Stimulated activated naive CD8-positive, alpha-beta T cell treated with anti-CD3 and anti-CD28 coated beads, Interleukin-15, Interleukin-2, amounts not matched to agents 100 U/mL and 50 U/mL, for 24 hours (primary cell): ENCODE data around the gene ZNF414.
"Not testable (repeated sequence)": the region's sequence is repeated elsewhere in the genome, so short reads cannot be mapped to it uniquely, and the experiment has no call there.

Source experiments
- ATAC-seq: fragments of 150-1000 bp; cut with Tn5 transposase; one replicate; pipeline ENCODE4 v1.10.0; 2021
- DNase-seq: peaks from one replicate; pipeline ENCODE4 v3.0.0; 2021

ZNF414 gene

GRCh38 chr19:8513687-8514504 is at the start of gene ZNF414:
ZNF414 (minus strand) TSS chr19:8514167; CDS start chr19:8514046, 121 bp downstream.
- ATAC-seq (peak; percentile 94), DNase-seq (peak; percentile 99)

DNA sequence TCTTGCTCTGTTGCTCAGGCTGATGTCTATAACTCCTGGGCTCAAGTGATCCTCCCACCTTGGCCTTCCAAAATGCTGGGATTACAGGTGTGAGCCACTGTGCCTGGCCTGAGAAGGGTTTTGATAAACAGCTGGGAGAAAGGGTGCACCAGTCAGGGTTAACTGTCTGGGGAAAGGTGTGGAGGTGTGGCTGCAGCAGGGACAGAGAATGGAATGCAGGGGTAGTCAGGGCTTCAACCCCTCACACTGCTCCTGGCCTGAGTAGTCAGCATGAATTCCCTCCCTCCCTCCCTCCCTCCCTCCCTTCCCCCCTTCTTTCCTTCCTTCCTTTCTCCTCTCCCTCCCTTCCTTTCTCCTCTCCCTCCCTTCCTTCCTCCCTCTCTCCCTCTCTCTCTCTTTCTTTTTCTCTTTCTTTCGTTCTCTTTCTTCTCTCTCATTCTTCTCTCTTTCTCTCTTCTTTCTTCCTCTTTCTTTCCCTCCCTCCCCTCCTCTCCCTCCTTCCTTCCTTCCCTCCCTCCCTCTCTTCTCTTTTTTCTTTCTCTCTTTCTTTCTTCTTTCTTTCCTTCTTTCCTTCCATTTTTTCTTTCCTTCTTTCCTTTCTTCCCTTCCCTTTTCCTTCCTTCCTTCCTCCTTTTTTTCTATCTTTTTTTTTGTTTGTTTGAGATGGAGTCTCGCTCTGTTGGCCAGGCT is 47.3 kb upstream of the ZNF414 start:
- ATAC-seq = peak; percentile 28

DNA sequence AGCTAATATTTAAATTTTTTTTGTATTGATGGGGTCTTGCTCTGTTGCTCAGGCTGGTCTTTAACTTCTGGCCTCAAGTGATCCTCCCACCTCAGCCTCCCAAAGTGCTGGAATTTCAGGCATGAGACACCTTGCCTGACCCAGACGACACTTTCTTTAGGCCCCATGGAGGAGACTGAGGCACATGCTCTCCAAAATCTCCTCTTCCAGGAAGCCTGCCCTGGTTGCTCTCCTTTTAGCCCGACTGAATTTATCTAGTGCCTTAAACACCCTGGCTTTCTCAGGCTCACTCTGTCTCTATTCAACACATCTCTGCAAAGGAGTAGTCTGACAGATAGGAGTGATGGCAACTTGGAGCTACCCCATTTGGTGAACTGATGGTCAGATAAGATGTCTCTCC is 44.4 kb upstream of the ZNF414 start:
- no peak for ATAC-seq
- DNase-seq = no peak

More for the DNA sequence above, 47.3 kb upstream of the ZNF414 start:
- DNase-seq = no peak

DNA sequence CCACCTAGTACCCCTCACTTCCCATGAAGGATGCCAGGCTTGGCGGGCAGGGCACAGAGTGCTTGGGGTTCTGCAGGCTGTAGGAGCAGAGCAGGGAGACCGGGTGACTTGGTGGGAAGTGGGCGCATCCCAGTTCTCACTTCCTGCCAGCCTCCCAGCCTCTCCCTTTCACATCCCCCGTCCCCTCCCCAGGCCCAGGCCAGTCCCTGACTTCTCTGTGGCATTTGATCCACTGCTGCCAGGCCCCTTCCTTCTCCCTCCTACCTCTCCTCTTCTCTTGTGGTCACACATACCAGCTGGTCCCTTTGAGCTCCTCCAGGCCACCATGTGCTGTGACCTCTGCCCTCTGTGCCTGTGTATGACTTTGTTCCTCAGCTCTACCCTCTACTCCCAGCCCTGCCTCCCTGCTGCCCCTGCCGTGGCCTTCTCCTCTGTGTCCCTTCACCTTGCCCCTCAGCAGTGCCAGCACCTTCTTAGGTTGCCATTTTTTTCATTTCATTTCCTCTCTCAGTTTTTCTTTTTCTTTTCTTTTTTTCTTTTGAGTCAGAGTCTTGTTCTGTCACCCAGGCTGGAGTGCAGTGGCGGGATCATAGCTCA is 43.8 kb upstream of the ZNF414 start:
- DNase-seq = no peak
- ATAC-seq = no peak

DNA sequence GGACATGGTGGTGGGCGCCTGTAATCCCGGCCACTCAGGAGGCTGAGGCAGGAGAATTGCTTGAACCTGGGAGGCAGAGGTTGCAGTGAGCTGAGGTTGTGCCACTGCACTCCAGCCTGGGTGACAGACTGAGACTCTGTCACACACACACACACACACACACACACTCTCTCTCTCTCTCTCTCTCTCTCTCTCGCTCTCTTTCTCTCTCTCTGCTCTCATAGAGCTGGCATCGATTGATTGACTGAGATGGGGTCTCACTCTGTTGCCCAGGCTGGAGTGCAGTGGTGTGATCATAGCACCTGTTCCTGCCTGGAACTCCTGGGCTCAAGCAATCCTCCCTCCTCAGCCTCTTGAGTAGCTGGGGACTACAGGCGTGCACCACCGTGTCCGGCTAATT is 39.8 kb upstream of the ZNF414 start:
- not testable (repeated sequence) for DNase-seq, ATAC-seq

DNA sequence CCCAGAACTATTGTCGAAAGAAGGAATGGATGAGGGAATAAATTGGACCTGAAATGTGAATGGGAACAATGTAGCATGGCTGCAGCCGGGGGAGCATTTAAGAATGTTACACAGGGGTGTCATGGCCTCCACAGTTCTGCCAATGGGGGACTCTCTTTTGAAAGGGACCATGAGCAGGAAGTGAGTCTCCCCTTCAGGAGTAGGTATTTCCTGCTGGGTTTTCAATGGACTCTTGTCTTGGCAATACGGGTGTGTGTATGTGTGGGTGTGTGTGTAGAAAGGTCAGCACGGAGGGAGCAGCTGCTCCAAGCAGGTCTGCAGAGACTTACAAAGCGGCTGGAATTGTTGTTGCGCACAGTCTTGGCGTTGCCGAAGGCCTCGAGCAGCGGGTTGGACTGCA is 38.8 kb upstream of the ZNF414 start:
- DNase-seq (no peak), ATAC-seq (peak; percentile 40)

GRCh38 chr19:8550070-8550469 is 36.1 kb upstream of the ZNF414 start:
- ATAC-seq (no peak), DNase-seq (no peak)

GRCh38 chr19:8545743-8546142 is 31.8 kb upstream of the ZNF414 start:
- ATAC-seq (no peak), DNase-seq (no peak)

DNA sequence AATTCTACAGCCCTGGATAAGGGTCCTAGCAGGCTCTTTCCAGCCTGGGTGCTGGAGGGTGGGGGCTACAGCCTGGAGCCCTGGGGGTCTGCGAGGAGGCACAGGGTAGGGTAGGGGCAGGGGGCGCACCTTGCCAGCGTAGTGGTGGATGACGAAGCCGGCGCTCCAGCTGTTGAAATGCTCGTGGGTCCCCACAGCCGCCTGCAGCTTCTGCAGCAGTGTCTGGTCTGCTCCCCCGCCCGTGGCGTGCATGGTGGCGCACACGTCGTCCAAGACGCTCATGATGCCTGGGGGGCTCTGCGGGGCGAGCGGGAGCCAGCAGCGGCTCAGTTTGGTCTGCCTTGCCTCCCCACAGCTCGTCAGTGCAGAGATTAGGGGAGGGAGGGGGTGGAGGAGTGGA is 30.2 kb upstream of the ZNF414 start:
- ATAC-seq = no peak
- DNase-seq = no peak

- DNase-seq = no peak
- no peak for ATAC-seq
Measured at GRCh38 chr19:8539621-8540149, 25.7 kb upstream of the ZNF414 start.

DNA sequence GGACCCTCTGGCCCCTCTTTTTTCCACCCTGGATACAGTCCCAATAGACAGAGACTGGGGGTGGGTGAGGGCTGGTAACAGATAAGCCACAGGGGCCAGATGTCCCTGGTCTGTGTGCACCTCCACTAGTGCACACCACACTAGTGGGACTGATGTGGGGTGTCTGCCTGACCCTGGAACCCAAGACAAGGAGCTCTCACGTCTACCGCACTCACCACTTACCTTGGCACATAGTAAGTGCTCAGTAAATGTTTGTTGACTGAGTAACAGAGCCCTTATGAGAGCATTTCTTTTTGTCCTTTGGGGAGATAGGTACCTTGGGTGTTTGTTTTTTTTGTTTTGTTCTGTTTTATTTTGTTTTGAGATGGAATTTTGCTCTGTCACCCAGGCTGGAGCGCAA is 23.1 kb upstream of the ZNF414 start:
- DNase-seq (no peak), ATAC-seq (no peak)

DNA sequence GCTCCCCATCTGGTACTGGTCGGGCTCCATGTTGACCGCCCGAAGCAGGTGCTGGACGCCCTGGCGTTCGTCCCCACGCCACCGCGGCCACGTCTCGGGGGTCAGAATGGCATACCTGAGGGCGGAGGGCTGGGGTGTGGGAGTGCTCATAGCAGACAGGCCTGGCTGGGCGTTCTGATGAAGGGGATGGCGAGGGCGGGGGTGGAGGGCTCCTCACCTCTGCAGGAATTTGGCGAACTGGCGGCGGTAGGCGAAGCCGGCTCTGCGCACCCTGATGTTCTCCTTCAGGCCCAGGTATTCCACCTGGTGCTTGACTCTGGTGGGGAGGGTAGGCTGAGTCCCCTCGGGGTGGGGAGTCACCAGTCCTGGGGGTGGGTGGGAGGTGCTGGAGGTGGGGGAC is 22.3 kb upstream of the ZNF414 start:
- ATAC-seq (no peak), DNase-seq (no peak)

- ATAC-seq (no peak), DNase-seq (no peak)
Measured at GRCh38 chr19:8532225-8532624, 18.3 kb upstream of the ZNF414 start.

GRCh38 chr19:8531470-8531869 is 17.5 kb upstream of the ZNF414 start:
- DNase-seq = no peak
- no peak for ATAC-seq

- ATAC-seq (no peak), DNase-seq (no peak)
Measured at GRCh38 chr19:8530061-8530679, 16.2 kb upstream of the ZNF414 start.

- ATAC-seq (no peak), DNase-seq (no peak)
Measured at GRCh38 chr19:8529369-8530006, 15.5 kb upstream of the ZNF414 start.

GRCh38 chr19:8528500-8528899 is 14.5 kb upstream of the ZNF414 start:
- ATAC-seq (no peak), DNase-seq (no peak)

GRCh38 chr19:8526345-8527091 is 12.6 kb upstream of the ZNF414 start:
- ATAC-seq (no peak), DNase-seq (no peak)

- ATAC-seq = no peak
Measured at GRCh38 chr19:8525401-8525684, 11.4 kb upstream of the ZNF414 start.

DNA sequence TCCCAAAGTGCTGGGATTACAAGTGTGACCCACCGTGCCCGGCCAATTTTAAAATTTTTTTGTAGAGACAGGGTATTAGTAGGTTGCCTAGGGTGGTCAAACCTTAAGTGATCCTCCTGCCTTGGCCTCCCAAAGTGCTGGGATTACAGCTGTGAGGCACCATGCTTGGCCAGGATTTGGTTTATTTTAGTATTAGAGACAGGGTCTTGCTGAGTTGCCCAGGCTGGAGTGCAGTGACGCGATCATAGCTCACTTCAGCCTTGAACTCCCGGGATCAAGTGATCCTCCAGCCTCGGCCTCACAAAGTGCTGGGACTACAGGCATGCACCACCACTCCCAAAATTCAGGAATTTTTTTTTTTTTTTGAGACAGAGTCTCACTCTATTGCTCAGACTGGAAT is 5.4 kb upstream of the ZNF414 start:
- ATAC-seq (no peak), DNase-seq (no peak)

More at GRCh38 chr19:8525401-8525684, 11.4 kb upstream of the ZNF414 start:
- no peak for DNase-seq

GRCh38 chr19:8518536-8518935 is 4.6 kb upstream of the ZNF414 start:
- ATAC-seq (no peak), DNase-seq (no peak)
